B cell (primary cell): Measurements from ENCODE around the gene GRID1. TPM values are rescaled to one million over a fixed set of nuclear protein-coding genes. Genes with fewer than 3 reads are reported as not detected.

Experiments used
- ATAC-seq: fragments of 200-7000 bp; cut with Tn5 transposase; one replicate; pipeline ENCODE4 v1.10.0; 2021; ENCODE audit warnings: low read depth, mild to moderate bottlenecking, moderate number of reproducible peaks, moderate library complexity
- CTCF ChIA-PET: fragments of 350-600 bp; sonication (Branson Sonifier 250); formaldehyde crosslinking; loops from one replicate; lab custom pipeline; 2021; ENCODE audit warnings: antibody characterized with exemption, inconsistent platforms; lab: Charles Lee
- POLR2A ChIA-PET: fragments of 350-600 bp; sonication (Branson Sonifier 250); formaldehyde crosslinking; loops from one replicate; lab custom pipeline; 2021; ENCODE audit warnings: antibody characterized with exemption; lab: Charles Lee
- DNase-seq: peaks from one replicate; pipeline ENCODE4 v3.0.0; 2013
- H2AFZ ChIP-seq: 2 replicates; pipeline ENCODE4 v1.6.1; 2012; ENCODE audit warnings: mild to moderate bottlenecking, low read depth, low read length; ENCODE audit not compliant: insufficient read depth, poor library complexity, severe bottlenecking
- H3K27ac ChIP-seq, 2 donors: 1 replicate in 1 of 2; 2 replicates in 1 of 2; pipeline ENCODE4 v1.5.1; 2012 to 2013; ENCODE audit warnings: low read length in 2 of 2, mild to moderate bottlenecking in 2 of 2, moderate library complexity in 1 of 2
- H3K27me3 ChIP-seq, 4 experiments: fragments of 200-600 bp in 1 of 4; sonication (generic) in 1 of 4; replicated peaks in 1 of 4; 1 replicate in 2 of 4; 2 replicates in 2 of 4; pipeline versions ENCODE4 v1.6.1 to v1.7.0; 2013 to 2016; ENCODE audit warnings: low read length in 3 of 4, mild to moderate bottlenecking in 2 of 4, mixed read lengths in 1 of 4, moderate library complexity in 1 of 4; ENCODE audit not compliant: insufficient read depth in 4 of 4, control insufficient read depth in 3 of 4; ENCODE audit errors: control extremely low read depth in 1 of 4
- H3K36me3 ChIP-seq, 2 experiments: replicated peaks in 1 of 2; 1 replicate in 1 of 2; 2 replicates in 1 of 2; pipeline versions ENCODE4 v1.6.1 to v1.7.1; 2013; ENCODE audit warnings: low read length in 1 of 2; ENCODE audit not compliant: insufficient read depth in 2 of 2, control insufficient read depth in 1 of 2; ENCODE audit errors: control extremely low read depth in 1 of 2, extremely low read depth in 1 of 2
- H3K4me1 ChIP-seq, 2 donors: fragments of 200-600 bp in 1 of 2; sonication (generic) in 1 of 2; 1 replicate in 1 of 2; 2 replicates in 1 of 2; pipeline versions ENCODE4 v1.5.1 to v1.6.1; 2013 to 2017; ENCODE audit warnings: low read length in 2 of 2; ENCODE audit not compliant: control insufficient read depth in 2 of 2, insufficient read depth in 2 of 2
- H3K4me2 ChIP-seq: replicated peaks from 2 replicates; pipeline ENCODE3; 2012; ENCODE audit warnings: mild to moderate bottlenecking, low read depth, low read length; ENCODE audit not compliant: poor library complexity, severe bottlenecking
- H3K4me3 ChIP-seq, 5 experiments: fragments of 200-600 bp in 1 of 5; sonication (generic) in 1 of 5; 1 replicate in 3 of 5; 2 replicates in 2 of 5; pipeline versions ENCODE4 v1.5.1 to v1.7.0; 2011 to 2016; ENCODE audit warnings: low read length in 4 of 5, mild to moderate bottlenecking in 4 of 5, low read depth in 2 of 5, control low read depth in 1 of 5, moderate library complexity in 1 of 5; ENCODE audit not compliant: insufficient read depth in 1 of 5; ENCODE audit errors: control extremely low read depth in 1 of 5, extremely low read depth in 1 of 5
- H3K79me2 ChIP-seq: fragments of 200-600 bp; sonication (generic); one replicate; pipeline ENCODE4 v1.6.0; 2016; ENCODE audit warnings: low read length; ENCODE audit not compliant: control insufficient read depth, insufficient read depth
- H3K9ac ChIP-seq: fragments of 200-600 bp; sonication (generic); 2 replicates; pipeline ENCODE4 v1.6.1; 2017; ENCODE audit warnings: mild to moderate bottlenecking, low read length, moderate library complexity
- H3K9me3 ChIP-seq, 3 donors: one replicate each; pipeline versions ENCODE4 v1.6.1 to v1.7.1; 2013; ENCODE audit warnings: low read length in 2 of 3; ENCODE audit not compliant: control insufficient read depth in 2 of 3, insufficient read depth in 1 of 3; ENCODE audit errors: control extremely low read depth in 1 of 3
- H4K20me1 ChIP-seq: 2 replicates; pipeline ENCODE4 v1.6.0; 2012; ENCODE audit warnings: mild to moderate bottlenecking, low read length; ENCODE audit not compliant: insufficient read depth, control insufficient read depth, poor library complexity, severe bottlenecking
- H3K27ac Mint-ChIP-seq: one replicate; pipeline ENCODE4 v1.8.0; 2021; ENCODE audit warnings: mixed read lengths
- H3K27me3 Mint-ChIP-seq: one replicate; pipeline ENCODE4 v1.8.0; 2021; ENCODE audit warnings: mixed read lengths
- H3K4me1 Mint-ChIP-seq: one replicate; pipeline ENCODE4 v1.8.0; 2021; ENCODE audit warnings: mixed read lengths
- H3K4me3 Mint-ChIP-seq: one replicate; pipeline ENCODE4 v1.8.0; 2021; ENCODE audit warnings: mixed read lengths
- H3K9me3 Mint-ChIP-seq: one replicate; pipeline ENCODE4 v1.8.0; 2022; ENCODE audit warnings: mixed read lengths; ENCODE audit not compliant: insufficient read depth
- CTCF ChIP-seq: fragments of 200-600 bp; IDR thresholded peaks from one replicate; pipeline ENCODE4 v1.8.0; 2022; ENCODE audit warnings: antibody characterized with exemption, mild to moderate bottlenecking
- EZH2 ChIP-seq: IDR thresholded peaks from 2 replicates; pipeline ENCODE4 v1.6.1; 2012; ENCODE audit warnings: borderline replicate concordance, low read depth, mild to moderate bottlenecking, moderate library complexity, low read length; ENCODE audit not compliant: insufficient read depth, poor library complexity, severe bottlenecking
- WGBS: methylation state at CpG from one replicate; pipeline ENCODE4 v1.1.5; 2013; ENCODE audit warnings: missing lambda C conversion rate; ENCODE audit not compliant: insufficient coverage; 5-methylcytosine and 5-hydroxymethylcytosine counted together
- intact Hi-C: fragments of 100-400 bp; cut with micrococcal nuclease; formaldehyde crosslinking; loops from one replicate; pipeline ENCODE4 v1.10.0; 2022
- polyA plus RNA-seq: library from polyadenylated mRNA; depleted of rRNA; stranded (reverse); fragments of >200 nt; gene quantifications from 2 replicates; pipeline ENCODE4 v1.2.3, GENCODE V29; 2012
- total RNA-seq, 2 donors: library from RNA; stranded (reverse); fragments of 120-200 nt in 1 of 2; gene quantifications; 1 replicate in 1 of 2; 2 replicates in 1 of 2; pipeline versions ENCODE4 v1.2.3 to v1.2.4, GENCODE V29; 2013 to 2022

Gene GRID1
- total and polyA plus RNA-seq, 2 donors (not counting 1 experiment from before 2014, with no cell fraction given): not detected

- Mint-ChIP-seq H3K4me1 (no peaks in the 10 kb centered on the region), H3K4me3 (no peak overlapping the region), H3K9me3 (no peaks in the 10 kb centered on the region), H3K27ac (no peak overlapping the region), H3K27me3 (peaks cover 23% of the 10 kb centered on the region)
- DNase-seq (no peak), ATAC-seq (no peak)
- Histone ChIP-seq H3K4me1 (no peaks in the 10 kb centered on the region), H3K4me2 (no peak overlapping the region), H3K79me2 (no peaks in the 10 kb centered on the region), H3K36me3 (no peaks in the 10 kb centered on the region), H3K27ac (no peak overlapping the region), H3K4me3 (no peak overlapping the region), H4K20me1 (no peaks in the 10 kb centered on the region), H3K9me3 (no peaks in the 10 kb centered on the region), H2AFZ (no peak overlapping the region), H3K9ac (no peak overlapping the region), H3K27me3 (peaks cover 0 to 4% (median 1%) of the 10 kb centered on the region in 4 experiments)
- POLR2A ChIA-PET: no interaction called here
- TF ChIP-seq CTCF: no peak
- no peak for TF ChIP-seq EZH2
- 76% methylated on average over 2 of the region's 3 CpGs for WGBS
- intact Hi-C loops: no loop called here
- CTCF ChIA-PET: no interaction called here
These were observed 363.4 kb downstream of the GRID1 start for GRCh38 chr10:86003201-86003621.

DNA sequence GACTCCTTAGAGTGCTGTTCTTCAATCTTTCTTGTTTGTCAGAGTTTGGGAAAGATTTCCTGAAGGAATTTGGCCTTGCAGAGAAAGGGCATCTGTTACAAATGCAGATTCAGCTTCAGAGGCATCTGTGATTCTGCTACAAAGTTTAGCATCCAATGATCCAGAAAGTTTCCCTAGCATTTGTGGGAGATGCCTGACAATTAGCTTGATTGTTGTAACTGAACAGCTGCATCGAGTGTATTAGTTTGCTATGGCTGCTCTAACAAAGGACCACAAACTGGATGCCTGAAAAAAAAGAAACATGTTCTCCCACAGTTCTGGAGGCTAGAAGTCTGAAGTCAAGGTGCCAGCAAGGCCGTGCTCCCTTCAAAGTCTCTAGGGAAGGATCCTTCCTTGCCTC is 365.1 kb downstream of the GRID1 start:
- 85% methylated on average over 2 of the region's 2 CpGs for WGBS

More for the DNA sequence above, 365.1 kb downstream of the GRID1 start:
- Mint-ChIP-seq H3K27me3 (peaks cover 21% of the 10 kb centered on the region), H3K4me3 (no peak overlapping the region), H3K27ac (no peak overlapping the region), H3K4me1 (no peaks in the 10 kb centered on the region), H3K9me3 (no peaks in the 10 kb centered on the region)
- no peaks in the 10 kb centered on the region for H3K36me3 ChIP-seq
- H3K9ac ChIP-seq: no peak overlapping the region
- H3K4me2 ChIP-seq: no peak overlapping the region
- H3K9me3 ChIP-seq: no peaks in the 10 kb centered on the region
- H3K4me3 ChIP-seq: no peak overlapping the region
- no peak overlapping the region for H3K27ac ChIP-seq
- TF ChIP-seq CTCF (no peak), EZH2 (no peak)
- ATAC-seq: no peak
- ChIA-PET CTCF (no interaction called here), POLR2A (no interaction called here)
- intact Hi-C loops: no loop called here
- no peaks in the 10 kb centered on the region for H4K20me1 ChIP-seq
- H2AFZ ChIP-seq: no peak overlapping the region
- no peaks in the 10 kb centered on the region for H3K4me1 ChIP-seq
- DNase-seq: no peak
- H3K27me3 ChIP-seq: peaks cover 0 to 4% (median 0%) of the 10 kb centered on the region in 4 experiments
- no peaks in the 10 kb centered on the region for H3K79me2 ChIP-seq
